HG03469 (cell line): Measurements from ENCODE around the gene DOCK8.
"Not testable (repeated sequence)": the region's sequence is repeated elsewhere in the genome, so short reads cannot be mapped to it uniquely, and the experiment has no call there.

Experiments used
- ATAC-seq: cut with Tn5 transposase; IDR thresholded peaks from one replicate; pipeline ENCODE4 v1.9.1; 2021; ENCODE audit warnings: mild to moderate bottlenecking, moderate library complexity, moderate number of reproducible peaks; ENCODE audit not compliant: unreplicated experiment

The DOCK8 gene

GRCh38 chr9:405341-405740 lies 190.7 kb downstream of the DOCK8 start:
- no peak for ATAC-seq

- no peak for ATAC-seq
Measured at GRCh38 chr9:406886-407654, 192.4 kb downstream of the DOCK8 start.

- ATAC-seq, result not testable (repeated sequence)
Measured at GRCh38 chr9:409655-410054, 195.0 kb downstream of the DOCK8 start.

GRCh38 chr9:414595-414994 lies 199.9 kb downstream of the DOCK8 start:
- ATAC-seq, result no peak

- no peak for ATAC-seq
Measured at GRCh38 chr9:419571-420171, 205.0 kb downstream of the DOCK8 start.

- no peak for ATAC-seq
Measured at GRCh38 chr9:421896-422295, 207.2 kb downstream of the DOCK8 start.

GRCh38 chr9:426264-426663 lies 211.6 kb downstream of the DOCK8 start:
- ATAC-seq, result no peak

- no peak for ATAC-seq
Measured at GRCh38 chr9:426976-427375, 212.3 kb downstream of the DOCK8 start.

- ATAC-seq, result no peak
Measured at GRCh38 chr9:431701-432100, 217.0 kb downstream of the DOCK8 start.

GRCh38 chr9:436482-436881 lies 221.8 kb downstream of the DOCK8 start:
- no peak for ATAC-seq

GRCh38 chr9:437066-437465 lies 222.4 kb downstream of the DOCK8 start:
- ATAC-seq, result no peak

- no peak for ATAC-seq
Measured at GRCh38 chr9:437574-438001, 222.9 kb downstream of the DOCK8 start.

GRCh38 chr9:438066-438465 lies 223.4 kb downstream of the DOCK8 start:
- ATAC-seq, result no peak

GRCh38 chr9:438961-439768 lies 224.5 kb downstream of the DOCK8 start:
- no peak for ATAC-seq

GRCh38 chr9:441126-441525 lies 226.5 kb downstream of the DOCK8 start:
- no peak for ATAC-seq

GRCh38 chr9:444528-444927 lies 229.9 kb downstream of the DOCK8 start:
- no peak for ATAC-seq

- ATAC-seq, result no peak
Measured at GRCh38 chr9:445033-445432, 230.4 kb downstream of the DOCK8 start.

- no peak for ATAC-seq
Measured at GRCh38 chr9:446074-446699, 231.5 kb downstream of the DOCK8 start.

- peak; percentile 79 for ATAC-seq
Measured at GRCh38 chr9:447230-448025, 232.8 kb downstream of the DOCK8 start.

GRCh38 chr9:450057-450456 lies 235.4 kb downstream of the DOCK8 start:
- no peak for ATAC-seq
